Left lung (tissue), 10 donors: ENCODE measurements around the gene MYH14. TPM values are rescaled to one million over a fixed set of nuclear protein-coding genes. Genes with fewer than 3 reads are reported as not detected.
"Not testable (repeated sequence)": the region's sequence is repeated elsewhere in the genome, so short reads cannot be mapped to it uniquely, and the experiment has no call there.

ENCODE experiments used
- ATAC-seq: fragments of 200-7000 bp; cut with Tn5 transposase; one replicate; pipeline ENCODE4 v1.9.1; 2020; ENCODE audit warnings: moderate library complexity
- DNase-seq, 4 donors: peaks; one replicate each; pipeline ENCODE4 v3.0.0-alpha.2; 2013 to 2020
- H3K27ac ChIP-seq, 2 donors: fragments of 200-600 bp; sonication (generic) in 1 of 2; one replicate each; pipeline versions ENCODE4 v1.5.0 to v1.8.0; 2020 to 2021
- H3K27me3 ChIP-seq, 2 donors: fragments of 200-600 bp; sonication (generic) in 1 of 2; one replicate each; pipeline versions ENCODE4 v1.5.0 to v1.8.0; 2020 to 2021
- H3K36me3 ChIP-seq, 2 donors: fragments of 200-600 bp; sonication (generic) in 1 of 2; one replicate each; pipeline versions ENCODE4 v1.5.0 to v1.8.0; 2020 to 2021
- H3K4me1 ChIP-seq, 2 donors: fragments of 200-600 bp; one replicate each; pipeline ENCODE4 v1.8.0; 2021
- H3K4me3 ChIP-seq, 2 donors: fragments of 200-600 bp; sonication (generic) in 1 of 2; one replicate each; pipeline versions ENCODE4 v1.5.0 to v1.8.0; 2020 to 2021; ENCODE audit warnings: mild to moderate bottlenecking in 1 of 2
- H3K9me3 ChIP-seq, 2 donors: fragments of 200-600 bp; sonication (generic) in 1 of 2; one replicate each; pipeline versions ENCODE4 v1.5.0 to v1.8.0; 2020 to 2021
- CTCF ChIP-seq, 2 donors: fragments of 200-600 bp; sonication (generic) in 1 of 2; IDR thresholded peaks; one replicate each; pipeline versions ENCODE4 v1.5.0 to v1.8.0; 2021; ENCODE audit warnings: antibody characterized with exemption in 2 of 2
- intact Hi-C, 2 donors: fragments of 100-400 bp; cut with DNase I; formaldehyde crosslinking; loops; one replicate each; pipeline versions ENCODE4 v1.11.2 to v1.14.2; 2022
- polyA plus RNA-seq, 6 donors: library from polyadenylated mRNA; unstranded; fragments of 120-200 nt; gene quantifications; one replicate each; pipeline ENCODE4 v1.2.1, GENCODE V29; 2013; ENCODE audit not compliant: insufficient read length in 6 of 6
- total RNA-seq, 2 donors: library from RNA; stranded (reverse); fragmentation: NEBNext Ultra II Directional; extraction: Animal tissue kit (Norgen Biotek cat#: 25700); gene quantifications; one replicate each; pipeline ENCODE4 v1.2.1, GENCODE V29; 2021
- donor health status: DM: no; HTN: yes; CAD: no.
- donor health status: DM: no; HTN: no; CAD: no.

The MYH14 gene
- total and polyA plus RNA-seq, 8 donors = 46.0 to 195 (median 55.6) TPM

- Histone ChIP-seq H3K27me3 (peaks cover 0 to 70% of the 10 kb centered on the region in 2 donors), H3K36me3 (no peaks in the 10 kb centered on the region), H3K27ac (peak overlapping the region; percentile 72 to 88), H3K4me3 (peak overlapping the region; percentile 46 to 52), H3K9me3 (no peaks in the 10 kb centered on the region), H3K4me1 (peaks cover 0 to 35% of the 10 kb centered on the region in 2 donors)
- peak; percentile 7 for ATAC-seq
- peak in 3 of 4 donors; percentile 77 to 92 (median 91) for DNase-seq
- no peak for TF ChIP-seq CTCF (IDR thresholded peaks at IDR 0.05)
- intact Hi-C loops = no loop called here
These were observed 130.6 kb downstream of the MYH14 start for GRCh38 chr19:50333737-50334617.

GRCh38 chr19:50334741-50335421 lies 131.5 kb downstream of the MYH14 start:
- Histone ChIP-seq H3K36me3 (no peaks in the 10 kb centered on the region), H3K27ac (no peak overlapping the region), H3K9me3 (no peaks in the 10 kb centered on the region), H3K27me3 (peaks cover 0 to 61% of the 10 kb centered on the region in 2 donors), H3K4me3 (no peak overlapping the region), H3K4me1 (peaks cover 0 to 30% of the 10 kb centered on the region in 2 donors)
- intact Hi-C loops = no loop called here
- TF ChIP-seq CTCF (IDR thresholded peaks at IDR 0.05) = no peak
- no peak for ATAC-seq
- DNase-seq = no peak

GRCh38 chr19:50337031-50337430 lies 133.6 kb downstream of the MYH14 start:
- H3K36me3 ChIP-seq, intact Hi-C loops, H3K9me3 ChIP-seq, H3K27ac ChIP-seq, H3K4me3 ChIP-seq, ATAC-seq: not testable (repeated sequence)
- H3K27me3 ChIP-seq = peaks cover 0 to 40% of the 10 kb centered on the region in 2 donors
- DNase-seq = peak in 1 of 4 donors; percentile 16
- peaks cover 0 to 11% of the 10 kb centered on the region in 2 donors for H3K4me1 ChIP-seq

- TF ChIP-seq CTCF (IDR thresholded peaks at IDR 0.05) = no peak
- no peaks in the 10 kb centered on the region for H3K36me3 ChIP-seq
- H3K27me3 ChIP-seq = peaks cover 0 to 7% of the 10 kb centered on the region in 2 donors
- intact Hi-C loops = no loop called here
- no peaks in the 10 kb centered on the region for H3K4me1 ChIP-seq
- no peaks in the 10 kb centered on the region for H3K9me3 ChIP-seq
- ATAC-seq (no peak), DNase-seq (peak in 1 of 4 donors; percentile 6)
- H3K4me3 ChIP-seq = no peak overlapping the region
- no peak overlapping the region for H3K27ac ChIP-seq
These were observed 136.9 kb downstream of the MYH14 start for GRCh38 chr19:50340331-50340730.

GRCh38 chr19:50341091-50341564 lies 137.7 kb downstream of the MYH14 start:
- DNase-seq (peak in 1 of 4 donors; percentile 30), ATAC-seq (peak; percentile 72)
- intact Hi-C loops = no loop called here
- TF ChIP-seq CTCF (IDR thresholded peaks at IDR 0.05) = no peak
- Histone ChIP-seq H3K27ac (peak overlapping the region in 1 of 2 donors; percentile 16), H3K4me3 (no peak overlapping the region), H3K9me3 (no peaks in the 10 kb centered on the region), H3K36me3 (no peaks in the 10 kb centered on the region), H3K27me3 (peaks cover 0 to 7% of the 10 kb centered on the region in 2 donors), H3K4me1 (no peaks in the 10 kb centered on the region)
